HepG2 (cell line): Measurements from ENCODE around the gene BEGAIN.

Experiments used
- CBFB ChIP-seq: sonication (generic); formaldehyde crosslinking; IDR thresholded peaks from 2 replicates; pipeline ENCODE4 v1.4.0; 2020; ENCODE audit warnings: missing genetic modification reagents
- CBX5 ChIP-seq: sonication (generic); formaldehyde crosslinking; IDR thresholded peaks from 2 replicates; pipeline ENCODE4 v1.4.0; 2020; ENCODE audit warnings: missing genetic modification reagents, borderline replicate concordance
- GLI4 ChIP-seq: sonication (generic); formaldehyde crosslinking; IDR thresholded peaks from 2 replicates; pipeline ENCODE4 v1.5.1; 2020; ENCODE audit warnings: missing genetic modification reagents, mild to moderate bottlenecking, moderate library complexity, borderline replicate concordance
- HOXA7 ChIP-seq: sonication (generic); formaldehyde crosslinking; IDR thresholded peaks from 2 replicates; pipeline ENCODE4 v1.8.1; 2022; ENCODE audit warnings: mild to moderate bottlenecking, missing genetic modification reagents, moderate library complexity
- POGZ ChIP-seq: sonication (generic); formaldehyde crosslinking; IDR thresholded peaks from 2 replicates; pipeline ENCODE4 v1.4.0; 2020; ENCODE audit warnings: mild to moderate bottlenecking, missing genetic modification reagents
- POLR2AphosphoS5 ChIP-seq: IDR thresholded peaks from 2 replicates; pipeline ENCODE4 v1.6.1; 2012; ENCODE audit warnings: low read depth, low read length
- TF ChIP-seq, protein P1 (sequence below): sonication (generic); formaldehyde crosslinking; IDR thresholded peaks from 2 replicates; pipeline ENCODE4 v1.5.0; 2020; ENCODE audit warnings: mild to moderate bottlenecking, missing genetic modification reagents, moderate library complexity
- TF ChIP-seq, protein P2 (sequence below): IDR thresholded peaks from 2 replicates; pipeline ENCODE4 v1.4.0; 2020; ENCODE audit warnings: mild to moderate bottlenecking, missing genetic modification reagents
- TF ChIP-seq, protein P3 (sequence below): sonication (generic); formaldehyde crosslinking; IDR thresholded peaks from 2 replicates; pipeline ENCODE4; 2020; ENCODE audit warnings: missing genetic modification reagents, mild to moderate bottlenecking, borderline replicate concordance

GRCh38 chr14:100495917-100496316 lies 91.3 kb downstream of the BEGAIN start:
- TF ChIP-seq, protein P1, sequence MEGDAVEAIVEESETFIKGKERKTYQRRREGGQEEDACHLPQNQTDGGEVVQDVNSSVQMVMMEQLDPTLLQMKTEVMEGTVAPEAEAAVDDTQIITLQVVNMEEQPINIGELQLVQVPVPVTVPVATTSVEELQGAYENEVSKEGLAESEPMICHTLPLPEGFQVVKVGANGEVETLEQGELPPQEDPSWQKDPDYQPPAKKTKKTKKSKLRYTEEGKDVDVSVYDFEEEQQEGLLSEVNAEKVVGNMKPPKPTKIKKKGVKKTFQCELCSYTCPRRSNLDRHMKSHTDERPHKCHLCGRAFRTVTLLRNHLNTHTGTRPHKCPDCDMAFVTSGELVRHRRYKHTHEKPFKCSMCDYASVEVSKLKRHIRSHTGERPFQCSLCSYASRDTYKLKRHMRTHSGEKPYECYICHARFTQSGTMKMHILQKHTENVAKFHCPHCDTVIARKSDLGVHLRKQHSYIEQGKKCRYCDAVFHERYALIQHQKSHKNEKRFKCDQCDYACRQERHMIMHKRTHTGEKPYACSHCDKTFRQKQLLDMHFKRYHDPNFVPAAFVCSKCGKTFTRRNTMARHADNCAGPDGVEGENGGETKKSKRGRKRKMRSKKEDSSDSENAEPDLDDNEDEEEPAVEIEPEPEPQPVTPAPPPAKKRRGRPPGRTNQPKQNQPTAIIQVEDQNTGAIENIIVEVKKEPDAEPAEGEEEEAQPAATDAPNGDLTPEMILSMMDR: no peak
- TF ChIP-seq POLR2AphosphoS5 (no peak), GLI4 (CRISPR knock-in tag) (no peak), POGZ (no peak), CBX5 (no peak), HOXA7 (no peak), CBFB (CRISPR knock-in tag) (no peak)
- TF ChIP-seq, protein P2, sequence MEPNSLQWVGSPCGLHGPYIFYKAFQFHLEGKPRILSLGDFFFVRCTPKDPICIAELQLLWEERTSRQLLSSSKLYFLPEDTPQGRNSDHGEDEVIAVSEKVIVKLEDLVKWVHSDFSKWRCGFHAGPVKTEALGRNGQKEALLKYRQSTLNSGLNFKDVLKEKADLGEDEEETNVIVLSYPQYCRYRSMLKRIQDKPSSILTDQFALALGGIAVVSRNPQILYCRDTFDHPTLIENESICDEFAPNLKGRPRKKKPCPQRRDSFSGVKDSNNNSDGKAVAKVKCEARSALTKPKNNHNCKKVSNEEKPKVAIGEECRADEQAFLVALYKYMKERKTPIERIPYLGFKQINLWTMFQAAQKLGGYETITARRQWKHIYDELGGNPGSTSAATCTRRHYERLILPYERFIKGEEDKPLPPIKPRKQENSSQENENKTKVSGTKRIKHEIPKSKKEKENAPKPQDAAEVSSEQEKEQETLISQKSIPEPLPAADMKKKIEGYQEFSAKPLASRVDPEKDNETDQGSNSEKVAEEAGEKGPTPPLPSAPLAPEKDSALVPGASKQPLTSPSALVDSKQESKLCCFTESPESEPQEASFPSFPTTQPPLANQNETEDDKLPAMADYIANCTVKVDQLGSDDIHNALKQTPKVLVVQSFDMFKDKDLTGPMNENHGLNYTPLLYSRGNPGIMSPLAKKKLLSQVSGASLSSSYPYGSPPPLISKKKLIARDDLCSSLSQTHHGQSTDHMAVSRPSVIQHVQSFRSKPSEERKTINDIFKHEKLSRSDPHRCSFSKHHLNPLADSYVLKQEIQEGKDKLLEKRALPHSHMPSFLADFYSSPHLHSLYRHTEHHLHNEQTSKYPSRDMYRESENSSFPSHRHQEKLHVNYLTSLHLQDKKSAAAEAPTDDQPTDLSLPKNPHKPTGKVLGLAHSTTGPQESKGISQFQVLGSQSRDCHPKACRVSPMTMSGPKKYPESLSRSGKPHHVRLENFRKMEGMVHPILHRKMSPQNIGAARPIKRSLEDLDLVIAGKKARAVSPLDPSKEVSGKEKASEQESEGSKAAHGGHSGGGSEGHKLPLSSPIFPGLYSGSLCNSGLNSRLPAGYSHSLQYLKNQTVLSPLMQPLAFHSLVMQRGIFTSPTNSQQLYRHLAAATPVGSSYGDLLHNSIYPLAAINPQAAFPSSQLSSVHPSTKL (CRISPR knock-in tag): no peak
- TF ChIP-seq, protein P3, sequence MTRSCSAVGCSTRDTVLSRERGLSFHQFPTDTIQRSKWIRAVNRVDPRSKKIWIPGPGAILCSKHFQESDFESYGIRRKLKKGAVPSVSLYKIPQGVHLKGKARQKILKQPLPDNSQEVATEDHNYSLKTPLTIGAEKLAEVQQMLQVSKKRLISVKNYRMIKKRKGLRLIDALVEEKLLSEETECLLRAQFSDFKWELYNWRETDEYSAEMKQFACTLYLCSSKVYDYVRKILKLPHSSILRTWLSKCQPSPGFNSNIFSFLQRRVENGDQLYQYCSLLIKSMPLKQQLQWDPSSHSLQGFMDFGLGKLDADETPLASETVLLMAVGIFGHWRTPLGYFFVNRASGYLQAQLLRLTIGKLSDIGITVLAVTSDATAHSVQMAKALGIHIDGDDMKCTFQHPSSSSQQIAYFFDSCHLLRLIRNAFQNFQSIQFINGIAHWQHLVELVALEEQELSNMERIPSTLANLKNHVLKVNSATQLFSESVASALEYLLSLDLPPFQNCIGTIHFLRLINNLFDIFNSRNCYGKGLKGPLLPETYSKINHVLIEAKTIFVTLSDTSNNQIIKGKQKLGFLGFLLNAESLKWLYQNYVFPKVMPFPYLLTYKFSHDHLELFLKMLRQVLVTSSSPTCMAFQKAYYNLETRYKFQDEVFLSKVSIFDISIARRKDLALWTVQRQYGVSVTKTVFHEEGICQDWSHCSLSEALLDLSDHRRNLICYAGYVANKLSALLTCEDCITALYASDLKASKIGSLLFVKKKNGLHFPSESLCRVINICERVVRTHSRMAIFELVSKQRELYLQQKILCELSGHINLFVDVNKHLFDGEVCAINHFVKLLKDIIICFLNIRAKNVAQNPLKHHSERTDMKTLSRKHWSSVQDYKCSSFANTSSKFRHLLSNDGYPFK (CRISPR knock-in tag): no peak
